GM23338 (cell line): Measurements from ENCODE around the gene LOXL3. TPM values are rescaled to one million over a fixed set of nuclear protein-coding genes. Genes with fewer than 3 reads are reported as not detected.
A peak's percentile ranks its signal among the peaks of the same experiment; 100 is the strongest.

ENCODE experiments used
- ATAC-seq: fragments of 200-7000 bp; cut with Tn5 transposase; 3 replicates; pipeline ENCODE4 v1.9.1; 2020
- DNase-seq: peaks from one replicate; pipeline ENCODE4 v3.0.0-alpha.2; 2015; ENCODE audit warnings: low spot score
- H2AFZ ChIP-seq: fragments of 200-600 bp; sonication (generic); 2 replicates; pipeline ENCODE4 v1.8.0; 2016; ENCODE audit warnings: antibody characterized with exemption, mild to moderate bottlenecking, moderate library complexity
- H3F3A ChIP-seq: fragments of 200-600 bp; sonication (generic); replicated peaks from 2 replicates; pipeline ENCODE4 v1.8.0; 2017; ENCODE audit warnings: antibody characterized with exemption, mixed run types, low read depth
- H3K27ac ChIP-seq: fragments of 200-600 bp; sonication (generic); 2 replicates; pipeline ENCODE4 v1.6.1; 2016; ENCODE audit warnings: low read depth
- H3K27me3 ChIP-seq: fragments of 200-600 bp; sonication (generic); 2 replicates; pipeline ENCODE4 v1.8.0; 2016; ENCODE audit warnings: mild to moderate bottlenecking, mixed run types, moderate library complexity; ENCODE audit not compliant: insufficient read depth
- H3K36me3 ChIP-seq: fragments of 200-600 bp; sonication (generic); 2 replicates; pipeline ENCODE4 v1.8.0; 2016; ENCODE audit warnings: mild to moderate bottlenecking; ENCODE audit not compliant: insufficient read depth
- H3K4me1 ChIP-seq: fragments of 200-600 bp; sonication (generic); 2 replicates; pipeline ENCODE4 v1.8.0; 2016; ENCODE audit warnings: mild to moderate bottlenecking, moderate library complexity; ENCODE audit not compliant: insufficient read depth
- H3K4me2 ChIP-seq: fragments of 200-600 bp; sonication (generic); 2 replicates; pipeline ENCODE4 v1.7.1; 2017; ENCODE audit warnings: mixed run types
- H3K4me3 ChIP-seq: fragments of 200-600 bp; sonication (generic); 2 replicates; pipeline ENCODE4 v1.6.1; 2016; ENCODE audit warnings: mixed run types
- H3K79me2 ChIP-seq: fragments of 200-600 bp; sonication (generic); replicated peaks from 2 replicates; pipeline ENCODE4 v1.8.0; 2017; ENCODE audit warnings: mild to moderate bottlenecking; ENCODE audit not compliant: insufficient read depth
- H3K9me2 ChIP-seq: fragments of 200-600 bp; sonication (generic); 2 replicates; pipeline ENCODE4 v1.8.0; 2017; ENCODE audit not compliant: insufficient read depth
- H4K20me1 ChIP-seq: fragments of 200-600 bp; sonication (generic); replicated peaks from 2 replicates; pipeline ENCODE4 v1.8.0; 2017; ENCODE audit warnings: mild to moderate bottlenecking; ENCODE audit not compliant: insufficient read depth
- H3K27ac Mint-ChIP-seq: 2 replicates; pipeline ENCODE4 v1.8.0; 2020; ENCODE audit warnings: inconsistent platforms, mild to moderate bottlenecking, moderate library complexity, mixed read lengths
- H3K27me3 Mint-ChIP-seq: 3 replicates; pipeline ENCODE4 v1.8.0; 2022; ENCODE audit warnings: low read depth, mild to moderate bottlenecking, moderate library complexity, mixed read lengths, inconsistent platforms; ENCODE audit not compliant: insufficient read depth, poor library complexity
- H3K36me3 Mint-ChIP-seq: 3 replicates; pipeline ENCODE4 v1.8.0; 2021; ENCODE audit warnings: low read depth, mild to moderate bottlenecking, inconsistent platforms, moderate library complexity, mixed read lengths
- H3K4me1 Mint-ChIP-seq: 3 replicates; pipeline ENCODE4 v1.8.0; 2020; ENCODE audit warnings: mild to moderate bottlenecking, inconsistent platforms, mixed read lengths
- H3K4me3 Mint-ChIP-seq: 3 replicates; pipeline ENCODE4 v1.8.0; 2021; ENCODE audit warnings: moderate library complexity, mild to moderate bottlenecking, inconsistent platforms, mixed read lengths
- H3K9me3 Mint-ChIP-seq: 3 replicates; pipeline ENCODE4 v1.8.0; 2020; ENCODE audit warnings: moderate library complexity, mild to moderate bottlenecking, inconsistent platforms, mixed read lengths
- CREB1 ChIP-seq: fragments of 250-450 bp; sonication (Bioruptor Pico); IDR thresholded peaks from 2 replicates; pipeline ENCODE4 v1.5.0; 2020; ENCODE audit warnings: low read depth, mild to moderate bottlenecking, moderate library complexity
- EZH2 ChIP-seq: fragments of 200-600 bp; sonication (generic); IDR thresholded peaks from one replicate; pipeline ENCODE4 v1.8.0; 2017; ENCODE audit warnings: antibody characterized with exemption, mild to moderate bottlenecking, low read depth; ENCODE audit not compliant: unreplicated experiment
- EZH2phosphoT487 ChIP-seq: fragments of 200-600 bp; sonication (generic); IDR thresholded peaks from one replicate; pipeline ENCODE4 v1.8.1; 2018; ENCODE audit warnings: antibody characterized with exemption; ENCODE audit not compliant: unreplicated experiment
- JUNB ChIP-seq: IDR thresholded peaks from one replicate; pipeline ENCODE4 v1.6.1; 2016; ENCODE audit warnings: antibody characterized with exemption; ENCODE audit not compliant: unreplicated experiment
- POLR2AphosphoS5 ChIP-seq: IDR thresholded peaks from 2 replicates; pipeline ENCODE4 v1.6.1; 2016; ENCODE audit warnings: antibody characterized with exemption, low read depth
- REST ChIP-seq: IDR thresholded peaks from one replicate; pipeline ENCODE4 v1.6.1; 2018; ENCODE audit warnings: antibody characterized with exemption; ENCODE audit not compliant: unreplicated experiment
- STAT1 ChIP-seq: IDR thresholded peaks from one replicate; pipeline ENCODE4 v1.6.1; 2016; ENCODE audit warnings: antibody characterized with exemption; ENCODE audit not compliant: unreplicated experiment
- polyA plus RNA-seq: library from polyadenylated mRNA; unstranded; fragments of >200 nt; fragmentation: Nextera tagmentation; extraction: Ambion mirVana; gene quantifications from 2 replicates; pipeline ENCODE4 v1.2.1, GENCODE V29; 2016
- total RNA-seq: library from RNA; depleted of rRNA; stranded (reverse); fragments of >200 nt; shearing (Covaris generic); gene quantifications from 2 replicates; pipeline ENCODE4 v1.2.3, GENCODE V29; 2014

LOXL3 gene
- total and polyA plus RNA-seq, 2 experiments from 2014 or later, result 4.7 to 14.9 TPM

DNA sequence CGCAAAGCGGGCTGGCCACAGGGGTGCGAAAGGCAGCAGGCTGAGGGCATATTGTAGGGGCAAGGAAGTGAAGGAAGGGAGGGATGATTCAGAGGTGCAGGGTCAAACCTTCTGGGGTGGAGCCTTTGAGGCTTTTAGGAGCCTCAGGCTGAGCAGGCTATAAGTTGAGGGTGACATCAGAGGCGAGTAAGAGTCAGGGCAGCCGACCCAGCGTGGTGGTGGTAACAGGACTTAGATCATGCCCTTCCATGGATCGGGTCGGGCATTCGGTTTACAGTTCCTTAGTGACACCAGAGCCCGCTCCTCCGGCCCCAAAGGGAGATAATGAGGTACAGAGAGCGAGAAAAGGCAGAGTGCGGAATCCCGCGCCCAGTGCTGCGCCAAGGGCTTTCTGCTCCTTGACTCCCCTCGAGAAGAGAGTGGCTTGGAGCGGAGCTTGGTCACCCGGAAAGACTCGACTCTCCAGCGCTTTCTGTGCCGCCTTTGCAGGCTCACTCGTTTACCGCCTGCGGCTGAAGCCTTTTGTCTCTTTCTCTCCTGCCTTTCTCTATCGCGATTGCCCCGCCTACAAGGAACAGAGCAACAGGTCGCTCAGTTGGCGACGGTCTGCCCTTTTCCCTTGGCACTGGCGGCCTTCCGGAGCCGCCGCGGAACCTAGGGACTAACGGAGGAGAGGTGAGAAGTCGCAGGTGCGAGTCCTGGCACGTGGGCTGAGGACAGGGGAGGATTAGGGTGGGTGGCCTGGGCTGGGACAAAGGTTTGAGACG is 55.1 kb downstream of the LOXL3 start:
- no peak overlapping the region for H3K27ac ChIP-seq
- H3K4me3 ChIP-seq, result peak overlapping the region; percentile 69
- peaks cover 97% of the 10 kb centered on the region for H3K27me3 ChIP-seq
- peaks cover 86% of the 10 kb centered on the region for H3K27me3 Mint-ChIP-seq
- H3K27ac Mint-ChIP-seq, result no peak overlapping the region
- peak overlapping the region; percentile 98 for H2AFZ ChIP-seq
- peak overlapping the region; percentile 95 for H3K4me2 ChIP-seq
- DNase-seq (peak; percentile 88), ATAC-seq (peak; percentile 19)
- peak overlapping the region; percentile 77 for H3K4me3 Mint-ChIP-seq
- no peaks in the 10 kb centered on the region for H3K36me3 ChIP-seq
- peaks cover 8% of the 10 kb centered on the region for H3K36me3 Mint-ChIP-seq
- peaks cover 43% of the 10 kb centered on the region for H3K4me1 Mint-ChIP-seq
- H4K20me1 ChIP-seq, result peaks cover 8% of the 10 kb centered on the region; the same call in 1 of the 2 replicates
- H3K79me2 ChIP-seq, result no peaks in the 10 kb centered on the region
- TF ChIP-seq JUNB (no peak), EZH2 (peak; percentile 96), EZH2phosphoT487 (peak; percentile 55)
- H3F3A ChIP-seq, result peaks cover 39% of the 10 kb centered on the region
- H3K9me2 ChIP-seq, result no peaks in the 10 kb centered on the region
- peaks cover 42% of the 10 kb centered on the region for H3K4me1 ChIP-seq
- no peaks in the 10 kb centered on the region for H3K9me3 Mint-ChIP-seq

DNA sequence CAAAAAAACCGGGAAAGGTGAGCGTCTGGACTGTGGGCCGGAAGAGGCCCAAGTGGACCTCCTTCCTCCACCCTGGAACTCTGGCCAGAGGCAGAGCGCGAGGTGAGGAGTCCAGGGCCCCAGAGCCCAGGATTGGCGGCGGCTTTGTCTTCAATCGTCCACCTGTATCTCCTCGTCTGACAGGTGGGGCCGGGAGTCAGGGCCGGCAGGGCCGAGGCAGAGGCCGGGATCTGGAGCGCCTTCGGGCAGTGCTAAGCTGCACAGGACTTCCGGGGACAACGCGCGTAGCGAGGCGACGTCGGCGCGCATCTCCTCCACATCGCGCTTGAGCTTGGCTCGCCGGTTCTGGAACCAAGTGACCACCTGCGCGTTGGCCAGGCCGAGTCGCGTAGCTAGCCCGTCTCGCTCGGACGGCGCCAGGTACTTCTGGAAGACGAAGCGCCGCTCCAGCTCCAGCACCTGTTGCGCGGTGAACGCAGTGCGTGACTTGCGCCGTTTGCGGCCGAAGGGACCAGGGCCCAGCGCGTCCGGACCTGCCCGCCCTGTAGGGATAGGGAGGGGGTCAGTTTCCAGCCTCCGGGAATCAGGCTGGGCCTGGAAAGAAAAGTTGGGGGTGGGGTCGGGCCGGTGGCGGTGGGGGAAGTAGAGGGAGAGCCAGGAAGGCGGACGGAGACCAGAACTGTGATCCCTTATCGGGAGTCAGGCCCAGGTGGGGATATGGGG is 55.8 kb downstream of the LOXL3 start:
- Histone ChIP-seq H3K9me2 (no peaks in the 10 kb centered on the region), H4K20me1 (peaks cover 8% of the 10 kb centered on the region; the same call in 1 of the 2 replicates), H3K4me1 (peaks cover 42% of the 10 kb centered on the region), H3K27me3 (peaks cover 90% of the 10 kb centered on the region), H3F3A (peaks cover 39% of the 10 kb centered on the region), H3K79me2 (no peaks in the 10 kb centered on the region), H2AFZ (peak overlapping the region; percentile 98), H3K36me3 (no peaks in the 10 kb centered on the region), H3K4me2 (peak overlapping the region; percentile 95), H3K27ac (no peak overlapping the region), H3K4me3 (peak overlapping the region; percentile 69)
- H3K27ac Mint-ChIP-seq, result no peak overlapping the region
- peaks cover 13% of the 10 kb centered on the region for H3K36me3 Mint-ChIP-seq
- ATAC-seq (peak; percentile 23), DNase-seq (peak; percentile 72)
- no peaks in the 10 kb centered on the region for H3K9me3 Mint-ChIP-seq
- H3K4me3 Mint-ChIP-seq, result peak overlapping the region; percentile 77
- peaks cover 79% of the 10 kb centered on the region for H3K27me3 Mint-ChIP-seq
- TF ChIP-seq POLR2AphosphoS5 (peak; percentile 36; the same call in 1 of the 2 replicates), EZH2phosphoT487 (peak; percentile 71), EZH2 (peak; percentile 73), STAT1 (no peak)
- peaks cover 42% of the 10 kb centered on the region for H3K4me1 Mint-ChIP-seq

DNA sequence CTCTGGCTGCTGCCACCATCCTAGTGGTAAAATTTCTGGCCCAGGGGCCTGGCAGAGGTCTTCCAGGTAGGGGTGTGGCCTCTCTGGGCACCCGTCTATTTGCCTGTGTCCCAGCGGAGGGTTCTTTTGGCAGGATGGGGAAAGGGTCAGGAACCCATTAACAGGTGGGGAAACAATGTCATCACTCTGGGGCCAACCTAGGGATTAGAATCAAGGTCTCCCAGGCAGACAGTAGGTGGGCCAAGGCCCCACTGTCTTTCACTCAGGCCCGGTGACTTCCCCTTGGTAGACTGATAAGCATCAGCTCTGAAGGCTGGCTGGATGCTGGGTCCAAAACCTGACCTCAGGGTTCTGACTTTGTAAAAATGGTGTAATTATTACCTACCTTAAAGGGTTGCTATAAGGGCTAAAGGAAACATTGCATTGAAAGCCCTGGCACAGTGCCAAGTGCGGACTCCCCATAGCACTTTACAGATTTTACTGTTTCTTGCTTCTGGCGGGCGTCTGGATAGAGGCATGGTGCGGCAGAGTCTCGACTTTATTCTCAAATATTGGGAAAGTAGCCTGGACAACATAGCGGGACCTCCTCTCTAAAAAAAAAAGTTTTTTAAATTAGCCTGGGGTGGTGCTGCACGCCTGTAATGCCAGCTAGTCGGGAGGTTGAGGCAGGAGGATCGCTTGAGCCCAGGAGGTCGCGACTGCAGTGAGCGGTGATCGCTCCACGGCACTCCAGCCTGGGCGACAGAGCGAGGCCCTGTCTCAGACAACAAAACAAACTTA is 56.6 kb downstream of the LOXL3 start:
- Histone ChIP-seq H3K4me3 (peak overlapping the region; percentile 69), H3K27me3 (peaks cover 82% of the 10 kb centered on the region), H3K4me1 (peaks cover 40% of the 10 kb centered on the region), H3F3A (peaks cover 36% of the 10 kb centered on the region), H4K20me1 (peaks cover 8% of the 10 kb centered on the region; the same call in 1 of the 2 replicates), H3K9me2 (no peaks in the 10 kb centered on the region), H3K79me2 (no peaks in the 10 kb centered on the region), H3K4me2 (peak overlapping the region; percentile 95), H3K27ac (no peak overlapping the region), H3K36me3 (0 out of 2 replicates have a peak, but pooled peaks cover 4% of the 10 kb centered on the region), H2AFZ (peak overlapping the region; percentile 98; the same call in 1 of the 2 replicates)
- H3K27ac Mint-ChIP-seq, result no peak overlapping the region
- H3K4me3 Mint-ChIP-seq, result peak overlapping the region; percentile 77
- DNase-seq (no peak), ATAC-seq (no peak)
- TF ChIP-seq REST, result no peak
- peak; percentile 53 for TF ChIP-seq EZH2
- no peak for TF ChIP-seq JUNB
- no peak for TF ChIP-seq STAT1
- no peak for TF ChIP-seq CREB1 (CRISPR knock-in tag)
- TF ChIP-seq EZH2phosphoT487, result no peak
- TF ChIP-seq POLR2AphosphoS5, result no peak; the same call in 1 of the 2 replicates
- peaks cover 17% of the 10 kb centered on the region for H3K36me3 Mint-ChIP-seq
- H3K9me3 Mint-ChIP-seq, result no peaks in the 10 kb centered on the region
- peaks cover 37% of the 10 kb centered on the region for H3K4me1 Mint-ChIP-seq
- peaks cover 71% of the 10 kb centered on the region for H3K27me3 Mint-ChIP-seq
